Measurements from ENCODE around the gene NR1H2. TPM values are rescaled to one million over a fixed set of nuclear protein-coding genes. Genes with fewer than 3 reads are reported as not detected.

The NR1H2 gene
- total and polyA plus RNA-seq, 2 experiments from 2014 or later = 32.9 to 70.2 TPM

- Histone ChIP-seq H3K36me3 (ENCODE audit: insufficient read depth) (no peaks in the 10 kb centered on the region), H3K79me2 (replicated peaks; ENCODE audit: insufficient read depth) (peaks cover 16% of the 10 kb centered on the region), H3K27me3 (ENCODE audit: insufficient read depth) (peaks cover 25% of the 10 kb centered on the region), H3K9me2 (ENCODE audit: insufficient read depth) (no peaks in the 10 kb centered on the region), H3F3A (replicated peaks; ENCODE audit: low read depth) (peaks cover 14% of the 10 kb centered on the region), H3K4me3 (peak overlapping the region; percentile 86), H2AFZ (no peak overlapping the region), H3K27ac (ENCODE audit: low read depth) (no peak overlapping the region), H3K4me2 (peak overlapping the region; percentile 92), H3K4me1 (ENCODE audit: insufficient read depth) (peaks cover 35% of the 10 kb centered on the region), H4K20me1 (replicated peaks; ENCODE audit: insufficient read depth) (peaks cover 17% of the 10 kb centered on the region; the same call in 1 of the 2 replicates)
- DNase-seq (ENCODE audit: low spot score) = no peak
- Mint-ChIP-seq H3K27me3 (ENCODE audit: insufficient read depth, low read depth, poor library complexity) (peaks cover 28% of the 10 kb centered on the region), H3K4me3 (no peak overlapping the region), H3K9me3 (peaks cover 81% of the 10 kb centered on the region), H3K27ac (no peak overlapping the region), H3K36me3 (ENCODE audit: low read depth) (peaks cover 52% of the 10 kb centered on the region), H3K4me1 (no peaks in the 10 kb centered on the region)
- no peak for TF ChIP-seq ZNF331 (CRISPR knock-in tag; IDR thresholded peaks at IDR 0.05; ENCODE audit: low read depth)
- ATAC-seq = no peak
Measured at GRCh38 chr19:50327013-50327412, 49.2 kb upstream of the NR1H2 start.

GRCh38 chr19:50327461-50328223, 48.6 kb upstream of the NR1H2 start:
- DNase-seq (ENCODE audit: low spot score) = peak; percentile 23
- TF ChIP-seq REST (IDR thresholded peaks at IDR 0.05; ENCODE audit: unreplicated experiment) = no peak
- TF ChIP-seq ZNF462 (CRISPR knock-in tag; IDR thresholded peaks at IDR 0.05) = no peak
- no peak for TF ChIP-seq CREB1 (CRISPR knock-in tag; IDR thresholded peaks at IDR 0.05; ENCODE audit: low read depth)
- TF ChIP-seq ETS1 (IDR thresholded peaks at IDR 0.05) = no peak
- no peak for TF ChIP-seq STAT1 (IDR thresholded peaks at IDR 0.05; ENCODE audit: unreplicated experiment)
- no peak for TF ChIP-seq CTCF (conservative IDR thresholded peaks at IDR 0.05; ENCODE audit: low read depth in 2 of 2)
- TF ChIP-seq JUNB (IDR thresholded peaks at IDR 0.05; ENCODE audit: unreplicated experiment) = no peak

More at GRCh38 chr19:50327461-50328223, 48.6 kb upstream of the NR1H2 start:
- peaks cover 52% of the 10 kb centered on the region for H3K36me3 Mint-ChIP-seq (ENCODE audit: low read depth)
- no peak overlapping the region for H3K4me3 Mint-ChIP-seq
- no peaks in the 10 kb centered on the region for H3K36me3 ChIP-seq (ENCODE audit: insufficient read depth)
- peaks cover 20% of the 10 kb centered on the region for H3F3A ChIP-seq (replicated peaks; ENCODE audit: low read depth)
- H3K4me3 ChIP-seq = peak overlapping the region; percentile 86
- peaks cover 25% of the 10 kb centered on the region for H3K27me3 ChIP-seq (ENCODE audit: insufficient read depth)
- H3K4me1 Mint-ChIP-seq = no peaks in the 10 kb centered on the region
- no peak overlapping the region for H3K27ac Mint-ChIP-seq
- H3K4me1 ChIP-seq (ENCODE audit: insufficient read depth) = peaks cover 35% of the 10 kb centered on the region
- H3K27ac ChIP-seq (ENCODE audit: low read depth) = no peak overlapping the region
- no peak for ATAC-seq
- peaks cover 16% of the 10 kb centered on the region for H3K79me2 ChIP-seq (replicated peaks; ENCODE audit: insufficient read depth)
- peak overlapping the region; percentile 92 for H3K4me2 ChIP-seq
- H3K27me3 Mint-ChIP-seq (ENCODE audit: insufficient read depth, low read depth, poor library complexity) = peaks cover 23% of the 10 kb centered on the region
- no peak overlapping the region for H2AFZ ChIP-seq
- H3K9me3 Mint-ChIP-seq = peaks cover 81% of the 10 kb centered on the region
- peaks cover 17% of the 10 kb centered on the region; the same call in 1 of the 2 replicates for H4K20me1 ChIP-seq (replicated peaks; ENCODE audit: insufficient read depth)
- H3K9me2 ChIP-seq (ENCODE audit: insufficient read depth) = no peaks in the 10 kb centered on the region

All from GM23338 (cell line).